SIG-M5 (cell line): ENCODE measurements around the gene IDI2.
A peak's percentile ranks its signal among the peaks of the same experiment; 100 is the strongest.

Source experiments
- DNase-seq: peaks from one replicate; lab custom pipeline; 2025; lab: John Stamatoyannopoulos, UW

The IDI2 gene

GRCh38 chr10:1007583-1007982, 18.1 kb downstream of the IDI2 start:
- DNase-seq = no peak

- DNase-seq = no peak
These were observed 19.1 kb downstream of the IDI2 start for GRCh38 chr10:1006573-1006972.

- no peak for DNase-seq
These were observed 21.6 kb downstream of the IDI2 start for GRCh38 chr10:1003884-1004670.

DNA sequence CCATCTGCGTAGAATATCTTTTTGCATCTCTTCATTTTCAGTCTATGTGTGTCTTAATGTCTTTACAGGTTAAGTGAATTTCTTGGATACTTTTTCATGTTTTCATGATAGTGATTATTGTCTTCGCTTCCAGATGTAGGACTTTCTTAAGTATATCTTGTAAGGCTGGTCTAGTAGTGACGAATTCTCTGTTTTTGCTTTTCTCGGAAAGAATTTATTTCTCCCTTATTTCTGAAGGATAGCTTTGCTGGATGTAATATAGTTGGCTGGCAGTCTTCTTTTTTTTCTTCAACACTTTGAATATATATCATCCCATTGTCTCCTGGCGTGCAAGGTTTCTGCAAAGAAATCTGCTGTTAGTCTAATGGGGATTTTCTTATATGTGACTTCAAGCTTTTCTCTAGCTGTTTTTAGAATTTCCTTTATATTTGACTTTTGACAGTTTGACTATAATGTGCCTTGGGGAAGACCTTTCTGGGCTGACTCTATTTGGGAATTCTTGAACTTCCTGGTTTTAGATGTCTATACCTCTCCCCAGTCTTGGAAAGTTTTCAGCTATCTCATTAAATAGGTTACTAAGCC, 23.1 kb downstream of the IDI2 start:
- DNase-seq = no peak

DNA sequence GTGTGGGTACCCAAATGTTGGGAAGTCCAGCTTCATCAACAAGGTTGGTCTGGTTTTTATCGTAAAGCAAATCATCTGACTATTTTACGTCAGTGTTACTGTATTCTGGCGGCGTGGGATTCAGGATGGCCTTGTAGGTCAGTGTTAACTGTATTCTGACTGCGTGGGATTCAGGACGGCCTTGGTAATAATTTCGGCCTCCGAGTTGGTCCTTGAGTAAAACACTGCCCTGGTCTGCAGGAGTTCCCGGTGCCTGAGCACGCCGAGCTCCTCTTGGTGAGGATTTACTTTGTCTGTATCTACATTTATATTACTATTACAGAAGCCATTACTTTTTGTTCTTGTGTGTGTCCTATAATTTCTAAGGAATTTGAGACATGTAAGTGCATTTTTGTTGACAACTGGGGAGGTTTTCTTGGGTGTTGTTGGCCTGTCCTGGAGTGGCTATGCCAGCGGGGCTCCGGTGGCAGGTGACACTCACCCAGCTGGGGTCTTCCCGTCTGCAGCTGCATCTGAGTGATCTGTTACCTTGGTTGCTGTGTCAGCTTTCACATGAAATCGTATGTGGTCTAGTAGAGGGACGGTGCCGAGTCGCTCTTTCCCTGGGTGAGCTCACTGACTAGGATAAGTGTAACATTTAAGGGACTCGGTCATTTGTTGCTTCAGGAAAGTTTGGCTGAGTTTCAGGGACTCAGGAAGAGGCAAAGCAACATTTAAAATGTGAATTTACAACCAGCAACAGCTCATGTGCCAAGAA, 28.2 kb downstream of the IDI2 start:
- no peak for DNase-seq

- no peak for DNase-seq
These were observed 29.6 kb downstream of the IDI2 start for GRCh38 chr10:996031-996430.

- DNase-seq = no peak
These were observed 30.1 kb downstream of the IDI2 start for GRCh38 chr10:995559-995926.

GRCh38 chr10:994836-995558, 30.7 kb downstream of the IDI2 start:
- no peak for DNase-seq

DNA sequence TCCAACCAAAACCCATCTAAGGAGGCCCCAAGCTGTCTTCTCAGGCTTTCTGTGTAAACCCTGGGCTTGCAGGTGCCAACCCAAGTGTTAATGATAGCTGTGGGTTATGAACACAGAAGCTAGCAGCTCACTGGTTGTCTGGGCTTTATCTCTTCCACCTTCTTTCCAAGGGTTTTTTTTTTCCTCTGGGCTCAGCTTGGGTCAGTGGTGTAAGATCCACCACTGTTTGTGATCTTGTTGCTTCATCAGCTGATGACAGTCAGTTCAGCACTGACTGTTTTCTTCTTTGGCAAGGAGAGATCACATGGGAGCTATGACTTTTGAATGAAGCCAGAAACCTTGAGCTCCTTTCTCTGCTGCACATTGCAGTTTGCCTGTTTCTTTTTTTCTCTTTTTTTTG, 32.8 kb downstream of the IDI2 start:
- DNase-seq = no peak

DNA sequence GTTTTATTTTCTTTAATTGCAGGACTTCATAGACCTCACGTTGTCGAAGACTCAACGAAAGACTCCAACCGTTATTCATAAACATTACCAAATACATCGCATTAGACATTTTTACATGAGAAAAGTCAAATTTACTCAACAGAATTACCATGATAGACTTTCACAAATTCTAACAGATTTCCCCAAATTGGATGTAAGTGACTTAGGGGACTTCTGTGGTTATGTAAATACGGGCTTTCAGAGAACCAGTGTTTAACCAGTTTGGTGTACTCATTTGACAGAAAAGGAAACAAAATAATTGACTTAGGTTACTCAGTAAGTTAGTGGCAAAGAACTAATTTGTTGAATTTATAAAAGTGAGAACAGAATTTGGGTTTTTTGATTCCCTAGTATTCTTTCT, 33.2 kb downstream of the IDI2 start:
- DNase-seq = no peak

- no peak for DNase-seq
These were observed 34.9 kb downstream of the IDI2 start for GRCh38 chr10:990808-991207.

- DNase-seq = no peak
These were observed 36.8 kb downstream of the IDI2 start for GRCh38 chr10:988667-989545.

- DNase-seq = peak; percentile 53
These were observed 37.6 kb downstream of the IDI2 start, which contains the start of gene GTPBP4 for GRCh38 chr10:987870-988666. Gene GTPBP4, plus strand, starts transcription at chr10:988434. Its CDS starts 46 bp downstream, at chr10:988480.

DNA sequence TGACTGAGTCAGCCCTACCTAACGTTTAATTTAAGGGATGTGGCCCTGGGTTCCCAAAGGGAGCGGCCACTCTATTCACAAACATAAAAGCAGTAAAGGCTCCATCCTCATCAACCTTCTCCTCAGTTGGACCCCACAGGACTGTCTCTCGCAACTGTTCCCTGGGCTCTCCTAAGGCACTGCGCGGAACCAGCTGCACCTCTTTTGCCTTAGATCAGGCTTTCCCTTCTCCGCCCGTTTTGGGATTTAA, 38.1 kb downstream of the IDI2 start:
- DNase-seq = no peak

- DNase-seq = no peak
These were observed 38.6 kb downstream of the IDI2 start for GRCh38 chr10:986881-987619.

GRCh38 chr10:986137-986825, 39.4 kb downstream of the IDI2 start:
- DNase-seq = no peak

- no peak for DNase-seq
These were observed 40.3 kb downstream of the IDI2 start for GRCh38 chr10:985361-985760.

GRCh38 chr10:983971-984655, 41.5 kb downstream of the IDI2 start:
- no peak for DNase-seq

- no peak for DNase-seq
These were observed 42.3 kb downstream of the IDI2 start for GRCh38 chr10:983401-983800.
